Stimulated activated CD4-positive, alpha-beta T cell treated with anti-CD3 and anti-CD28 coated beads, Interleukin-1b, Interleukin-23, amount 100 ng/mL, for 48 hours (primary cell): ENCODE data around the gene KIRREL3.

Experiments used
- DNase-seq: peaks from one replicate; pipeline ENCODE4 v3.0.0-alpha.2; 2020

Gene KIRREL3

GRCh38 chr11:126522152-126522551, 478.4 kb downstream of the KIRREL3 start:
- no peak for DNase-seq

GRCh38 chr11:126521196-126521595, 479.4 kb downstream of the KIRREL3 start:
- no peak for DNase-seq

GRCh38 chr11:126519764-126520734, 480.5 kb downstream of the KIRREL3 start:
- DNase-seq = no peak

GRCh38 chr11:126518972-126519690, 481.4 kb downstream of the KIRREL3 start:
- no peak for DNase-seq

GRCh38 chr11:126518071-126518971, 482.2 kb downstream of the KIRREL3 start:
- DNase-seq = no peak

- DNase-seq = no peak
Measured at GRCh38 chr11:126515501-126515900, 485.1 kb downstream of the KIRREL3 start.

GRCh38 chr11:126514061-126514693, 486.4 kb downstream of the KIRREL3 start:
- no peak for DNase-seq

GRCh38 chr11:126512741-126513715, 487.5 kb downstream of the KIRREL3 start:
- DNase-seq = no peak

- DNase-seq = no peak
Measured at GRCh38 chr11:126512251-126512650, 488.3 kb downstream of the KIRREL3 start.

GRCh38 chr11:126511475-126512115, 489.0 kb downstream of the KIRREL3 start:
- DNase-seq = no peak

GRCh38 chr11:126510621-126511370, 489.8 kb downstream of the KIRREL3 start:
- DNase-seq = no peak

GRCh38 chr11:126507646-126508045, 492.9 kb downstream of the KIRREL3 start:
- DNase-seq = no peak

- DNase-seq = no peak
Measured at GRCh38 chr11:126506789-126507188, 493.8 kb downstream of the KIRREL3 start.

- DNase-seq = no peak
Measured at GRCh38 chr11:126502982-126503381, 497.6 kb downstream of the KIRREL3 start.

GRCh38 chr11:126502159-126502558, 498.4 kb downstream of the KIRREL3 start:
- no peak for DNase-seq

- DNase-seq = no peak
Measured at GRCh38 chr11:126501641-126502040, 498.9 kb downstream of the KIRREL3 start.

GRCh38 chr11:126500981-126501380, 499.6 kb downstream of the KIRREL3 start:
- no peak for DNase-seq

- no peak for DNase-seq
Measured at GRCh38 chr11:126499131-126499752, 501.3 kb downstream of the KIRREL3 start.

GRCh38 chr11:126498281-126498680, 502.3 kb downstream of the KIRREL3 start:
- DNase-seq = no peak
